ENCODE data around the gene PHF21A.

Gene PHF21A

GRCh38 chr11:46020084-46020599 lies 101.1 kb downstream of the PHF21A start:
- TF ChIP-seq EZH2phosphoT487 (IDR thresholded peaks at IDR 0.05; ENCODE audit: borderline replicate concordance) (no peak), CTCF (conservative IDR thresholded peaks at IDR 0.05; ENCODE audit: low read length) (no peak)
- H3K27me3 ChIP-seq (ENCODE audit: insufficient read depth, low read length, poor library complexity, severe bottlenecking): no peaks in the 10 kb centered on the region
- no peaks in the 10 kb centered on the region for H3K4me1 ChIP-seq (ENCODE audit: insufficient read depth, low read length, poor library complexity, severe bottlenecking)
- H3K9me2 ChIP-seq (replicated peaks; ENCODE audit: low read depth, low read length): no peaks in the 10 kb centered on the region
- no peaks in the 10 kb centered on the region for H3F3A ChIP-seq (ENCODE audit: low read depth)
- no peak overlapping the region for H3K9ac ChIP-seq (ENCODE audit: low read depth, low read length, poor library complexity, severe bottlenecking)
- H3K79me2 ChIP-seq (ENCODE audit: insufficient read depth, low read length): no peaks in the 10 kb centered on the region
- H3K4me3 ChIP-seq (ENCODE audit: low read length, poor library complexity, severe bottlenecking): no peak overlapping the region
- no peaks in the 10 kb centered on the region for H4K20me1 ChIP-seq (ENCODE audit: insufficient read depth, low read length, poor library complexity, severe bottlenecking)
- peaks cover 7% of the 10 kb centered on the region for H3K36me3 ChIP-seq (ENCODE audit: insufficient read depth, low read length)
- H2AFZ ChIP-seq (ENCODE audit: low read length): no peak overlapping the region
- H3K4me2 ChIP-seq (ENCODE audit: low read depth, low read length, poor library complexity, severe bottlenecking): no peak overlapping the region
- H3K9me3 ChIP-seq (ENCODE audit: insufficient read depth, low read depth, low read length): no peaks in the 10 kb centered on the region

DNA sequence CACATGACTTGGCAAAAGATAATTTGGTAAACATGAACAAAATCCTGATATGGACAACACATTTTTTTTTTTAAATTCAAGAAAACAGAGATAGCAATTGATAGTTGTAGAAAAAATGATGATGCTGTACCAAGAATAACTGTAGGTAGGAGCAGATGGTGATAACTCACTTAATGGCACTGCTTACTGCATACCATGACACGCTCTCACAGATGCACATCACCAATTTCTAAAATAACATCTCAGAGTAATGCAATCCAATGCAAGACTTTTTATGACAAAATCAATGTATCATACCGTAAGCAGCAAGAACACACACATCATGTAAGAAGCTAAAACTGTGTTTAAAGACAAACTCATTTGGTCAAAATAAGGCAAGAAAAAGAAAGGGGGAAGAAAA lies 102.6 kb downstream of the PHF21A start:
- H3K79me2 ChIP-seq (ENCODE audit: insufficient read depth, low read length): no peaks in the 10 kb centered on the region
- H3K9me3 ChIP-seq (ENCODE audit: insufficient read depth, low read depth, low read length): no peaks in the 10 kb centered on the region
- no peaks in the 10 kb centered on the region for H3K4me1 ChIP-seq (ENCODE audit: insufficient read depth, low read length, poor library complexity, severe bottlenecking)
- no peak overlapping the region for H3K4me2 ChIP-seq (ENCODE audit: low read depth, low read length, poor library complexity, severe bottlenecking)
- H4K20me1 ChIP-seq (ENCODE audit: insufficient read depth, low read length, poor library complexity, severe bottlenecking): no peaks in the 10 kb centered on the region
- no peak overlapping the region for H3K9ac ChIP-seq (ENCODE audit: low read depth, low read length, poor library complexity, severe bottlenecking)
- no peaks in the 10 kb centered on the region for H3K9me2 ChIP-seq (replicated peaks; ENCODE audit: low read depth, low read length)
- no peak overlapping the region for H2AFZ ChIP-seq (ENCODE audit: low read length)
- no peaks in the 10 kb centered on the region for H3K27me3 ChIP-seq (ENCODE audit: insufficient read depth, low read length, poor library complexity, severe bottlenecking)
- TF ChIP-seq CTCF (conservative IDR thresholded peaks at IDR 0.05; ENCODE audit: low read length) (no peak), EZH2phosphoT487 (IDR thresholded peaks at IDR 0.05; ENCODE audit: borderline replicate concordance) (no peak)
- no peaks in the 10 kb centered on the region for H3F3A ChIP-seq (ENCODE audit: low read depth)
- peaks cover 10% of the 10 kb centered on the region for H3K36me3 ChIP-seq (ENCODE audit: insufficient read depth, low read length)
- H3K4me3 ChIP-seq (ENCODE audit: low read length, poor library complexity, severe bottlenecking): no peak overlapping the region

GRCh38 chr11:46017341-46017740 lies 103.9 kb downstream of the PHF21A start:
- H3K4me2 ChIP-seq (ENCODE audit: low read depth, low read length, poor library complexity, severe bottlenecking): no peak overlapping the region
- no peaks in the 10 kb centered on the region for H4K20me1 ChIP-seq (ENCODE audit: insufficient read depth, low read length, poor library complexity, severe bottlenecking)
- no peak overlapping the region for H2AFZ ChIP-seq (ENCODE audit: low read length)
- H3K9me2 ChIP-seq (replicated peaks; ENCODE audit: low read depth, low read length): no peaks in the 10 kb centered on the region
- no peaks in the 10 kb centered on the region for H3F3A ChIP-seq (ENCODE audit: low read depth)
- H3K4me3 ChIP-seq (ENCODE audit: low read length, poor library complexity, severe bottlenecking): no peak overlapping the region
- no peaks in the 10 kb centered on the region for H3K79me2 ChIP-seq (ENCODE audit: insufficient read depth, low read length)
- TF ChIP-seq EZH2phosphoT487 (IDR thresholded peaks at IDR 0.05; ENCODE audit: borderline replicate concordance) (no peak), CTCF (conservative IDR thresholded peaks at IDR 0.05; ENCODE audit: low read length) (no peak)
- H3K9me3 ChIP-seq (ENCODE audit: insufficient read depth, low read depth, low read length): no peaks in the 10 kb centered on the region
- no peaks in the 10 kb centered on the region for H3K4me1 ChIP-seq (ENCODE audit: insufficient read depth, low read length, poor library complexity, severe bottlenecking)
- H3K27me3 ChIP-seq (ENCODE audit: insufficient read depth, low read length, poor library complexity, severe bottlenecking): no peaks in the 10 kb centered on the region
- peaks cover 3% of the 10 kb centered on the region; the same call in 1 of the 2 replicates for H3K36me3 ChIP-seq (ENCODE audit: insufficient read depth, low read length)
- no peak overlapping the region for H3K9ac ChIP-seq (ENCODE audit: low read depth, low read length, poor library complexity, severe bottlenecking)
